HepG2 (cell line): Measurements from ENCODE around the gene TTLL1. TPM values are rescaled to one million over a fixed set of nuclear protein-coding genes. Genes with fewer than 3 reads are reported as not detected.
A peak's percentile ranks its signal among the peaks of the same experiment; 100 is the strongest.

Source experiments
- CBFB ChIP-seq: sonication (generic); formaldehyde crosslinking; IDR thresholded peaks from 2 replicates; pipeline ENCODE4 v1.4.0; 2020; ENCODE audit warnings: missing genetic modification reagents
- CBX2 ChIP-seq, 2 experiments: fragments of 200-600 bp in 1 of 2; sonication (generic); formaldehyde crosslinking in 1 of 2; IDR thresholded peaks; 2 replicates each; pipeline versions ENCODE4 v1.7.0 to v1.8.1; 2018 to 2022; ENCODE audit warnings: low read depth in 2 of 2, low read length in 1 of 2, mild to moderate bottlenecking in 1 of 2, missing genetic modification reagents in 1 of 2
- DR1 ChIP-seq: sonication (generic); formaldehyde crosslinking; IDR thresholded peaks from 2 replicates; pipeline ENCODE4 v1.8.0; 2021; ENCODE audit warnings: mild to moderate bottlenecking, missing genetic modification reagents, inconsistent platforms
- ETV6 ChIP-seq: sonication (generic); formaldehyde crosslinking; conservative IDR thresholded peaks from 2 replicates; pipeline ENCODE4 v1.4.0; 2020; ENCODE audit warnings: missing genetic modification reagents
- FOXA1 ChIP-seq, 2 experiments: fragments of 450-650 bp in 1 of 2; sonication (generic) in 1 of 2; formaldehyde crosslinking in 1 of 2; IDR thresholded peaks; 2 replicates each; pipeline versions ENCODE4 v1.4.0 to v1.6.1; 2016 to 2020; ENCODE audit warnings: missing genetic modification reagents in 1 of 2
- FOXP1 ChIP-seq, 2 experiments: fragments of 450-650 bp in 1 of 2; IDR thresholded peaks; 2 replicates each; pipeline ENCODE4 v1.6.1; 2017 to 2018; ENCODE audit warnings: antibody characterized with exemption in 1 of 2
- LCORL ChIP-seq, 2 experiments: fragments of 450-650 bp in 1 of 2; sonication (generic) in 1 of 2; formaldehyde crosslinking in 1 of 2; IDR thresholded peaks; 2 replicates each; pipeline versions ENCODE4 v1.5.0 to v1.6.1; 2017 to 2020; ENCODE audit warnings: antibody characterized with exemption in 1 of 2, missing genetic modification reagents in 1 of 2
- MEIS2 ChIP-seq: sonication (generic); formaldehyde crosslinking; IDR thresholded peaks from 2 replicates; pipeline ENCODE4 v1.9.0; 2021; ENCODE audit warnings: mild to moderate bottlenecking, missing genetic modification reagents
- SMARCC2 ChIP-seq: fragments of 450-650 bp; IDR thresholded peaks from 2 replicates; pipeline ENCODE4 v1.6.1; 2017; ENCODE audit warnings: antibody characterized with exemption, mild to moderate bottlenecking
- ZFY ChIP-seq: sonication (generic); formaldehyde crosslinking; IDR thresholded peaks from 2 replicates; pipeline ENCODE4 v1.4.0; 2020; ENCODE audit warnings: missing genetic modification reagents
- ZNF768 ChIP-seq: sonication (generic); formaldehyde crosslinking; IDR thresholded peaks from 2 replicates; pipeline ENCODE4 v1.4.0; 2020; ENCODE audit warnings: missing genetic modification reagents
- ZNF782 ChIP-seq: sonication (generic); formaldehyde crosslinking; IDR thresholded peaks from 2 replicates; pipeline ENCODE4 v1.4.0; 2020; ENCODE audit warnings: missing genetic modification reagents, mild to moderate bottlenecking, borderline replicate concordance
- polyA plus RNA-seq, 8 experiments: library from polyadenylated mRNA; depleted of rRNA in 3 of 8; stranded (reverse) in 7 of 8; unstranded in 1 of 8; fragments of >200 nt; fragmentation: Illumina TruSeq in 4 of 8; extraction: Trizol in 4 of 8; gene quantifications; 2 replicates each; pipeline versions ENCODE4 v1.2.1 to v1.2.3, GENCODE V29; 2011 to 2016; ENCODE audit warnings: low read depth in 4 of 8, missing spikeins in 1 of 8, mixed read lengths in 1 of 8; ENCODE audit not compliant: insufficient read depth in 1 of 8
- total RNA-seq, 5 experiments: library from RNA; depleted of rRNA; stranded (reverse); fragments of >200 nt; fragmentation: Illumina TruSeq; extraction: Trizol; gene quantifications; 2 replicates each; pipeline ENCODE4 v1.2.3, GENCODE V29; 2016; ENCODE audit warnings: low read depth in 1 of 5
- TF ChIP-seq, protein P1 (sequence below): sonication (generic); formaldehyde crosslinking; IDR thresholded peaks from 2 replicates; pipeline ENCODE4 v1.4.0; 2020; ENCODE audit warnings: mild to moderate bottlenecking, low read depth, missing genetic modification reagents
- TF ChIP-seq, protein P2 (sequence below): sonication (generic); formaldehyde crosslinking; IDR thresholded peaks from 2 replicates; pipeline ENCODE4 v1.5.0; 2020; ENCODE audit warnings: mild to moderate bottlenecking, missing genetic modification reagents, moderate library complexity
- TF ChIP-seq, protein P3 (sequence below): sonication (generic); formaldehyde crosslinking; IDR thresholded peaks from 2 replicates; pipeline ENCODE4 v1.4.0; 2020; ENCODE audit warnings: missing genetic modification reagents
- TF ChIP-seq, protein P4 (sequence below): sonication (generic); formaldehyde crosslinking; IDR thresholded peaks from 2 replicates; pipeline ENCODE4 v1.4.0; 2020; ENCODE audit warnings: missing genetic modification reagents
- TF ChIP-seq, protein P5 (sequence below): sonication (generic); formaldehyde crosslinking; IDR thresholded peaks from 2 replicates; pipeline ENCODE4 v1.4.0; 2020; ENCODE audit warnings: missing genetic modification reagents, borderline replicate concordance

The TTLL1 gene
- total and polyA plus RNA-seq, 2 of the 13 experiments (the other 11 are each of a cell fraction or from before 2014, with no cell fraction given): 1.6 to 5.3 TPM

DNA sequence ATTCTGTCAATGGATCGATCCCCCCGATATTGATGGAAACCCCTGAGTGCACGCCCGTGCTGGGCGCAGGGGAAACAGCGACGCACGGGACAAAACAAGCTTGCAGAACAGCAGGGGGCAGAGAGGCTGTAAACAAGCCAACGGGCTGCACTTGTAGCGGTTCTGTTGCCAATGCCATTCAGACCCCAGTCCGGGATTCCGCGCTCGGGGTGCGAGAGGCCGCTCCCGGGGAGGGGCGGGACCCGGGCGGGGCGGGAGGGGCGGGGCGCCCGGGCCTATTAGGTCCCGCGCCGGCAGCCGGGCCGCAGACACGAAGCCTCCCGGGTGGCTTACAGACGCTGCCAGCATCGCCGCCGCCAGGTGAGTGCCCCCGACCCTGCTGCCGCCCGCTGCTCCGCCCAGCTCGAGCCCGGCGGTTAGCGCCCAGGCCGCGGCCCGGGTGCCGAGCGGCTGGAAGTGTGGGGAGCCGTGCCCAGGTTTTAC lies 21.3 kb upstream of the TTLL1 start, which contains the start of gene BIK (continued):
- TF ChIP-seq FOXP1 (IDR thresholded peaks at IDR 0.05): no peak
- peak; percentile 56; the same call in 1 of the 2 replicates for TF ChIP-seq FOXP1 (CRISPR knock-in tag; IDR thresholded peaks at IDR 0.05)
- TF ChIP-seq, protein P1, sequence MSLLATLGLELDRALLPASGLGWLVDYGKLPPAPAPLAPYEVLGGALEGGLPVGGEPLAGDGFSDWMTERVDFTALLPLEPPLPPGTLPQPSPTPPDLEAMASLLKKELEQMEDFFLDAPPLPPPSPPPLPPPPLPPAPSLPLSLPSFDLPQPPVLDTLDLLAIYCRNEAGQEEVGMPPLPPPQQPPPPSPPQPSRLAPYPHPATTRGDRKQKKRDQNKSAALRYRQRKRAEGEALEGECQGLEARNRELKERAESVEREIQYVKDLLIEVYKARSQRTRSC (CRISPR knock-in tag): no peak
- TF ChIP-seq, protein P2, sequence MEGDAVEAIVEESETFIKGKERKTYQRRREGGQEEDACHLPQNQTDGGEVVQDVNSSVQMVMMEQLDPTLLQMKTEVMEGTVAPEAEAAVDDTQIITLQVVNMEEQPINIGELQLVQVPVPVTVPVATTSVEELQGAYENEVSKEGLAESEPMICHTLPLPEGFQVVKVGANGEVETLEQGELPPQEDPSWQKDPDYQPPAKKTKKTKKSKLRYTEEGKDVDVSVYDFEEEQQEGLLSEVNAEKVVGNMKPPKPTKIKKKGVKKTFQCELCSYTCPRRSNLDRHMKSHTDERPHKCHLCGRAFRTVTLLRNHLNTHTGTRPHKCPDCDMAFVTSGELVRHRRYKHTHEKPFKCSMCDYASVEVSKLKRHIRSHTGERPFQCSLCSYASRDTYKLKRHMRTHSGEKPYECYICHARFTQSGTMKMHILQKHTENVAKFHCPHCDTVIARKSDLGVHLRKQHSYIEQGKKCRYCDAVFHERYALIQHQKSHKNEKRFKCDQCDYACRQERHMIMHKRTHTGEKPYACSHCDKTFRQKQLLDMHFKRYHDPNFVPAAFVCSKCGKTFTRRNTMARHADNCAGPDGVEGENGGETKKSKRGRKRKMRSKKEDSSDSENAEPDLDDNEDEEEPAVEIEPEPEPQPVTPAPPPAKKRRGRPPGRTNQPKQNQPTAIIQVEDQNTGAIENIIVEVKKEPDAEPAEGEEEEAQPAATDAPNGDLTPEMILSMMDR (CRISPR knock-in tag): peak; percentile 60
- no peak for TF ChIP-seq SMARCC2
- no peak for TF ChIP-seq LCORL (IDR thresholded peaks at IDR 0.05)
- 0 out of 2 replicates have a peak, but pooled peaks have one; percentile 35 for TF ChIP-seq LCORL (CRISPR knock-in tag; IDR thresholded peaks at IDR 0.05)
- no peak for TF ChIP-seq FOXA1 (IDR thresholded peaks at IDR 0.05)
- peak; percentile 79 for TF ChIP-seq FOXA1 (CRISPR knock-in tag; IDR thresholded peaks at IDR 0.05)
- TF ChIP-seq CBX2 (IDR thresholded peaks at IDR 0.05; ENCODE audit: low read depth, low read length): no peak
- TF ChIP-seq CBX2 (CRISPR knock-in tag; IDR thresholded peaks at IDR 0.05; ENCODE audit: low read depth): no peak
- no peak for TF ChIP-seq DR1 (CRISPR knock-in tag)
- TF ChIP-seq, protein P3, sequence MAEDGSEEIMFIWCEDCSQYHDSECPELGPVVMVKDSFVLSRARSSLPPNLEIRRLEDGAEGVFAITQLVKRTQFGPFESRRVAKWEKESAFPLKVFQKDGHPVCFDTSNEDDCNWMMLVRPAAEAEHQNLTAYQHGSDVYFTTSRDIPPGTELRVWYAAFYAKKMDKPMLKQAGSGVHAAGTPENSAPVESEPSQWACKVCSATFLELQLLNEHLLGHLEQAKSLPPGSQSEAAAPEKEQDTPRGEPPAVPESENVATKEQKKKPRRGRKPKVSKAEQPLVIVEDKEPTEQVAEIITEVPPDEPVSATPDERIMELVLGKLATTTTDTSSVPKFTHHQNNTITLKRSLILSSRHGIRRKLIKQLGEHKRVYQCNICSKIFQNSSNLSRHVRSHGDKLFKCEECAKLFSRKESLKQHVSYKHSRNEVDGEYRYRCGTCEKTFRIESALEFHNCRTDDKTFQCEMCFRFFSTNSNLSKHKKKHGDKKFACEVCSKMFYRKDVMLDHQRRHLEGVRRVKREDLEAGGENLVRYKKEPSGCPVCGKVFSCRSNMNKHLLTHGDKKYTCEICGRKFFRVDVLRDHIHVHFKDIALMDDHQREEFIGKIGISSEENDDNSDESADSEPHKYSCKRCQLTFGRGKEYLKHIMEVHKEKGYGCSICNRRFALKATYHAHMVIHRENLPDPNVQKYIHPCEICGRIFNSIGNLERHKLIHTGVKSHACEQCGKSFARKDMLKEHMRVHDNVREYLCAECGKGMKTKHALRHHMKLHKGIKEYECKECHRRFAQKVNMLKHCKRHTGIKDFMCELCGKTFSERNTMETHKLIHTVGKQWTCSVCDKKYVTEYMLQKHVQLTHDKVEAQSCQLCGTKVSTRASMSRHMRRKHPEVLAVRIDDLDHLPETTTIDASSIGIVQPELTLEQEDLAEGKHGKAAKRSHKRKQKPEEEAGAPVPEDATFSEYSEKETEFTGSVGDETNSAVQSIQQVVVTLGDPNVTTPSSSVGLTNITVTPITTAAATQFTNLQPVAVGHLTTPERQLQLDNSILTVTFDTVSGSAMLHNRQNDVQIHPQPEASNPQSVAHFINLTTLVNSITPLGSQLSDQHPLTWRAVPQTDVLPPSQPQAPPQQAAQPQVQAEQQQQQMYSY (CRISPR knock-in tag): peak; percentile 74; the same call in 1 of the 2 replicates
- TF ChIP-seq, protein P4, sequence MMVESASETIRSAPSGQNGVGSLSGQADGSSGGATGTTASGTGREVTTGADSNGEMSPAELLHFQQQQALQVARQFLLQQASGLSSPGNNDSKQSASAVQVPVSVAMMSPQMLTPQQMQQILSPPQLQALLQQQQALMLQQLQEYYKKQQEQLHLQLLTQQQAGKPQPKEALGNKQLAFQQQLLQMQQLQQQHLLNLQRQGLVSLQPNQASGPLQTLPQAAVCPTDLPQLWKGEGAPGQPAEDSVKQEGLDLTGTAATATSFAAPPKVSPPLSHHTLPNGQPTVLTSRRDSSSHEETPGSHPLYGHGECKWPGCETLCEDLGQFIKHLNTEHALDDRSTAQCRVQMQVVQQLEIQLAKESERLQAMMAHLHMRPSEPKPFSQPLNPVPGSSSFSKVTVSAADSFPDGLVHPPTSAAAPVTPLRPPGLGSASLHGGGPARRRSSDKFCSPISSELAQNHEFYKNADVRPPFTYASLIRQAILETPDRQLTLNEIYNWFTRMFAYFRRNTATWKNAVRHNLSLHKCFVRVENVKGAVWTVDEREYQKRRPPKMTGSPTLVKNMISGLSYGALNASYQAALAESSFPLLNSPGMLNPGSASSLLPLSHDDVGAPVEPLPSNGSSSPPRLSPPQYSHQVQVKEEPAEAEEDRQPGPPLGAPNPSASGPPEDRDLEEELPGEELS (CRISPR knock-in tag): peak; percentile 30; the same call in 1 of the 2 replicates
- TF ChIP-seq ZNF768 (CRISPR knock-in tag): peak; percentile 89
- no peak for TF ChIP-seq CBFB (CRISPR knock-in tag)
- TF ChIP-seq MEIS2: no peak
- TF ChIP-seq ETV6 (CRISPR knock-in tag): no peak
- TF ChIP-seq ZFY (CRISPR knock-in tag): 0 out of 2 replicates have a peak, but pooled peaks have one; percentile 22
- no peak for TF ChIP-seq ZNF782
- TF ChIP-seq, protein P5, sequence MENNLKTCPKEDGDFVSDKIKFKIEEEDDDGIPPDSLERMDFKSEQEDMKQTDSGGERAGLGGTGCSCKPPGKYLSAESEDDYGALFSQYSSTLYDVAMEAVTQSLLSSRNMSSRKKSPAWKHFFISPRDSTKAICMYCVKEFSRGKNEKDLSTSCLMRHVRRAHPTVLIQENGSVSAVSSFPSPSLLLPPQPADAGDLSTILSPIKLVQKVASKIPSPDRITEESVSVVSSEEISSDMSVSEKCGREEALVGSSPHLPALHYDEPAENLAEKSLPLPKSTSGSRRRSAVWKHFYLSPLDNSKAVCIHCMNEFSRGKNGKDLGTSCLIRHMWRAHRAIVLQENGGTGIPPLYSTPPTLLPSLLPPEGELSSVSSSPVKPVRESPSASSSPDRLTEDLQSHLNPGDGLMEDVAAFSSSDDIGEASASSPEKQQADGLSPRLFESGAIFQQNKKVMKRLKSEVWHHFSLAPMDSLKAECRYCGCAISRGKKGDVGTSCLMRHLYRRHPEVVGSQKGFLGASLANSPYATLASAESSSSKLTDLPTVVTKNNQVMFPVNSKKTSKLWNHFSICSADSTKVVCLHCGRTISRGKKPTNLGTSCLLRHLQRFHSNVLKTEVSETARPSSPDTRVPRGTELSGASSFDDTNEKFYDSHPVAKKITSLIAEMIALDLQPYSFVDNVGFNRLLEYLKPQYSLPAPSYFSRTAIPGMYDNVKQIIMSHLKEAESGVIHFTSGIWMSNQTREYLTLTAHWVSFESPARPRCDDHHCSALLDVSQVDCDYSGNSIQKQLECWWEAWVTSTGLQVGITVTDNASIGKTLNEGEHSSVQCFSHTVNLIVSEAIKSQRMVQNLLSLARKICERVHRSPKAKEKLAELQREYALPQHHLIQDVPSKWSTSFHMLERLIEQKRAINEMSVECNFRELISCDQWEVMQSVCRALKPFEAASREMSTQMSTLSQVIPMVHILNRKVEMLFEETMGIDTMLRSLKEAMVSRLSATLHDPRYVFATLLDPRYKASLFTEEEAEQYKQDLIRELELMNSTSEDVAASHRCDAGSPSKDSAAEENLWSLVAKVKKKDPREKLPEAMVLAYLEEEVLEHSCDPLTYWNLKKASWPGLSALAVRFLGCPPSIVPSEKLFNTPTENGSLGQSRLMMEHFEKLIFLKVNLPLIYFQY (CRISPR knock-in tag): no peak
